Stomach (tissue), 9 donors: ENCODE measurements around the gene TYW3. TPM values are rescaled to one million over a fixed set of nuclear protein-coding genes. Genes with fewer than 3 reads are reported as not detected.
"Not testable (repeated sequence)": the region's sequence is repeated elsewhere in the genome, so short reads cannot be mapped to it uniquely, and the experiment has no call there.

Experiments used
- DNase-seq, 2 donors: peaks; one replicate each; pipeline versions ENCODE4 v3.0.0 to v3.0.0-alpha.2; 2013 to 2019
- H3K27ac ChIP-seq, 5 donors: fragments of 200-600 bp in 4 of 5; sonication (generic) in 4 of 5; one replicate each; pipeline ENCODE4 v1.5.1; 2013 to 2019; ENCODE audit warnings: mild to moderate bottlenecking in 1 of 5, moderate library complexity in 1 of 5
- H3K27me3 ChIP-seq, 3 donors: fragments of 200-600 bp; sonication (generic); one replicate each; pipeline ENCODE4 v1.5.1; 2017 to 2019; ENCODE audit warnings: mixed run types in 1 of 3
- H3K36me3 ChIP-seq, 4 donors: fragments of 200-600 bp; sonication (generic); 1 replicate in 3 of 4; 2 replicates in 1 of 4; pipeline ENCODE4 v1.5.1; 2016 to 2019
- H3K4me1 ChIP-seq, 4 donors: fragments of 200-600 bp; sonication (generic); one replicate each; pipeline ENCODE4 v1.5.1; 2016 to 2019
- H3K4me3 ChIP-seq, 4 donors: fragments of 200-600 bp; sonication (generic) in 3 of 4; one replicate each; pipeline ENCODE4 v1.5.1; 2016 to 2019; ENCODE audit warnings: mild to moderate bottlenecking in 1 of 4
- H3K9me3 ChIP-seq, 4 donors: fragments of 200-600 bp; sonication (generic); one replicate each; pipeline ENCODE4 v1.5.1; 2016 to 2019
- EP300 ChIP-seq: sonication (generic); formaldehyde crosslinking; IDR thresholded peaks from one replicate; pipeline ENCODE4 v1.6.1; 2017; ENCODE audit warnings: antibody characterized with exemption
- POLR2A ChIP-seq, 4 donors: fragments of 450-650 bp; IDR thresholded peaks; one replicate each; pipeline ENCODE4 v1.6.1; 2016; ENCODE audit warnings: antibody characterized with exemption in 4 of 4, control low read depth in 2 of 4, mild to moderate bottlenecking in 1 of 4, moderate library complexity in 1 of 4
- POLR2AphosphoS5 ChIP-seq, 3 donors: sonication (generic); formaldehyde crosslinking; IDR thresholded peaks; one replicate each; pipeline ENCODE4 v1.6.1; 2016; ENCODE audit warnings: antibody characterized with exemption in 3 of 3
- WGBS, 5 donors: extraction: QIAGEN DNeasy Blood & Tissue Kit in 3 of 5; methylation state at CpG; one replicate each; pipeline versions ENCODE4 v1.1.5 to v1.1.7; 2013 to 2018; 5-methylcytosine and 5-hydroxymethylcytosine counted together
- intact Hi-C: fragments of 100-400 bp; cut with DNase I; formaldehyde crosslinking; loops from one replicate; pipeline ENCODE4 v1.15.1; 2023; ENCODE audit warnings: low total_unique reads
- polyA plus RNA-seq, 3 donors: library from polyadenylated mRNA; stranded (reverse); fragments of 200-250 nt; gene quantifications; one replicate each; pipeline ENCODE4 v1.2.3, GENCODE V29; 2013
- total RNA-seq, 5 donors: library from RNA; depleted of rRNA; stranded (reverse); fragments of >200 nt; gene quantifications; one replicate each; pipeline versions ENCODE4 v1.1.0 to v1.2.3, GENCODE V29; 2014 to 2016
- TF ChIP-seq, protein P1 (sequence below), 7 experiments: fragments of 450-650 bp in 4 of 7; fragments of 200-600 bp in 3 of 7; sonication (generic) in 3 of 7; IDR thresholded peaks; one replicate each; pipeline ENCODE4 v1.5.1; 2016 to 2019; ENCODE audit warnings: antibody characterized with exemption in 7 of 7, control low read depth in 2 of 7, mild to moderate bottlenecking in 1 of 7
- donor health status: healthy with polysubstance abuse.
- donor health status: Bipolar disorder and iron deficiency.
- donor health status: healthy.

Gene TYW3
- total and polyA plus RNA-seq, 8 donors = 2.3 to 24.0 (median 16.9) TPM

DNA sequence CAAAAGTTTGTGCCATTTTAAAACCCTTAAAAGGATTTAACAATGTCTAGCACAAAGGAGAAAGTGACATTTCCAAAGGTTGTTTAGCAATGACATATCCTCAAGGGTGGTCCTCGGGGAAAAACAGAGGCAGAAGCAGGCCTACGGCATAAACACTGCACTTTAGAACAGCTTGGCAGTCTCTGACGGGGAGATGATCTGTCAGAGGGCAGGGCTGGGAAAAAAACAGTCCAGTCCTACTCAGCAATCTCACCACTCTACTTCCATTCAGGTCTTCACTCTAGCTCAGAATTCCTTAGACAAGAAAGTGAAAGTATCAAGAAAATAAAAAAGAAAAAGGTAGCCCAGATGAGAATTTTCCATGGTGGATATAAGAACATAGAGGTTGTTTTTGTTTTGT is 4.2 kb upstream of the TYW3 start:
- intact Hi-C loops = no loop called here

DNA sequence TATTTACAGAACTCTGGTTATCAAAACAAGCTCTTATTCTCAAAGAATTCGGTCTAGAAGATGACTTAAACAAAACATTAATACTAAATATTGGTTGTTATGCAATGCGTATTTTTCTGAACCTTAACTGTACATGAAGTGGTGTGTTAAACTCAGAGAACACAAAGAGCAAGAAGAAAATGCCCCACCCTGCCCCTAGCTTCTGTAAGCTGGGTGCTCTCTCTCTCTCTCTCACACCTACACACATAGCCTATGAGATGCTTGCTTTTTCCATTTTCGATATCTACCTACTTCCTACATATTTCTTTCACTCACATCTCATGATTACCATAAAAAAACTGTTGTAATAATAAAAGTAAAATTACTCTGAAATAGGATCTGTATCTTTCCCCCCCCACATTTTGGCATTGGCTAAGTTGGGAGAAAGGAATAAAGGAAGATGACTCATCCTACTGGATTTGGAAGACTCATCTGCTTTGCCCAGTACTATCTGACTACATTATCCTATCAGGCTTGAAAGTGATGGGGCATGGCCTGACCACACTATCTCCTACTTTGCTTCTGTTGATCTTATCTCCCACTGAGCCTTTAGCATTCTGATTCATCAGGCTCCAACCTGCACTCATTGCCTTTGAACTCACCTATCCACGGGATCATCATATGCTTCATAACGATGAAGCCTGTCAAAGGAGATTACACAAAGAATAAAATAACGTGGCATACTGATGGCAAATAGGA is 3.0 kb upstream of the TYW3 start:
- TF ChIP-seq POLR2AphosphoS5 (IDR thresholded peaks at IDR 0.05) = no peak
- peaks cover 20 to 72% (median 38%) of the 10 kb centered on the region in 4 donors for H3K4me1 ChIP-seq
- no peak overlapping the region for H3K27ac ChIP-seq
- no peak for DNase-seq
- no peaks in the 10 kb centered on the region for H3K27me3 ChIP-seq
- no peak overlapping the region for H3K4me3 ChIP-seq
- intact Hi-C loops = no loop called here
- H3K36me3 ChIP-seq = peaks cover 0 to 20% (median 4%) of the 10 kb centered on the region in 4 donors
- H3K9me3 ChIP-seq = peaks cover 0 to 14% (median 5%) of the 10 kb centered on the region in 4 donors
- 79 to 85% (median 82%) methylated on average over 6 of the region's 6 CpGs for WGBS, 5 donors

More for the DNA sequence above, 4.2 kb upstream of the TYW3 start:
- H3K27me3 ChIP-seq = no peaks in the 10 kb centered on the region
- H3K36me3 ChIP-seq = peaks cover 0 to 31% (median 10%) of the 10 kb centered on the region in 4 donors
- 56 to 79% (median 61%) methylated on average over 3 of the region's 3 CpGs for WGBS, 5 donors
- H3K4me3 ChIP-seq = no peak overlapping the region
- no peak for DNase-seq
- H3K4me1 ChIP-seq = peaks cover 8 to 61% (median 29%) of the 10 kb centered on the region in 4 donors
- peaks cover 0 to 14% (median 5%) of the 10 kb centered on the region in 4 donors for H3K9me3 ChIP-seq
- H3K27ac ChIP-seq = no peak overlapping the region
- TF ChIP-seq, protein P1, sequence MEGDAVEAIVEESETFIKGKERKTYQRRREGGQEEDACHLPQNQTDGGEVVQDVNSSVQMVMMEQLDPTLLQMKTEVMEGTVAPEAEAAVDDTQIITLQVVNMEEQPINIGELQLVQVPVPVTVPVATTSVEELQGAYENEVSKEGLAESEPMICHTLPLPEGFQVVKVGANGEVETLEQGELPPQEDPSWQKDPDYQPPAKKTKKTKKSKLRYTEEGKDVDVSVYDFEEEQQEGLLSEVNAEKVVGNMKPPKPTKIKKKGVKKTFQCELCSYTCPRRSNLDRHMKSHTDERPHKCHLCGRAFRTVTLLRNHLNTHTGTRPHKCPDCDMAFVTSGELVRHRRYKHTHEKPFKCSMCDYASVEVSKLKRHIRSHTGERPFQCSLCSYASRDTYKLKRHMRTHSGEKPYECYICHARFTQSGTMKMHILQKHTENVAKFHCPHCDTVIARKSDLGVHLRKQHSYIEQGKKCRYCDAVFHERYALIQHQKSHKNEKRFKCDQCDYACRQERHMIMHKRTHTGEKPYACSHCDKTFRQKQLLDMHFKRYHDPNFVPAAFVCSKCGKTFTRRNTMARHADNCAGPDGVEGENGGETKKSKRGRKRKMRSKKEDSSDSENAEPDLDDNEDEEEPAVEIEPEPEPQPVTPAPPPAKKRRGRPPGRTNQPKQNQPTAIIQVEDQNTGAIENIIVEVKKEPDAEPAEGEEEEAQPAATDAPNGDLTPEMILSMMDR (IDR thresholded peaks at IDR 0.05) = no peak
- TF ChIP-seq POLR2AphosphoS5 (IDR thresholded peaks at IDR 0.05) (no peak), EP300 (no peak), POLR2A (IDR thresholded peaks at IDR 0.05) (no peak)

DNA sequence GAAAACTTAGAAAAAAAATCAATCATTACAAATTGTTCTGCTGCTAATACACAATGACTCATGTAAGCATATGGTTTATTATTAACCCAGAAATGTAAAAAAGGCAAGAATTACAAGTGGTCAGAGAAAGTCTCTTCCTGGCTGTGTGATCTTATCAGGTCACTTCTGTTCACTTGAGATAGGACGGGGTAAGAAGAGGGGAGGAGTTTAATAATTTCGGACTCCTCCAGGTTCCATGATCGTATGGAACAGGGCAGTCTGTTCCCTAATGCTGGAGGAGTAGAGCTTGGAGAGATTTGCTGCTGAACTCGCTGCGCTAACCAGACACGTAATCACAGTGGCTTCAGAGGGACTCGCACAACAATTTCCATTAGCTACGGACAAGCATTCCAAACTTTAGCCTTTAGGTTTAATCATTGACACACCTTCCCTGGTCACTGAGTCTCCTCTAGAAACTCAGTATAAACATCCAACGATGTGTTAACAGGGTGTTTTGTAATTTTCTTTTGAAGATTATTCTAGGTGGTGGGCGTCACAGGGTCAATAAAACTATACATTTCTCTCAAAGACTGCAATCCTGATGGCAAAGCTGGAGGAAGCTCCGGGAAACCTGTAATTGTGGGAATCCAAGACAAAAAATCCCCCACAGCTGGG is 1.4 kb upstream of the TYW3 start:
- H3K27me3 ChIP-seq = no peaks in the 10 kb centered on the region
- 28 to 48% (median 39%) methylated on average over 11 of the region's 11 CpGs for WGBS, 5 donors
- peak overlapping the region; percentile 68 to 87 (median 70) for H3K4me3 ChIP-seq
- H3K27ac ChIP-seq = peak overlapping the region; percentile 7 to 92 (median 86)
- H3K4me1 ChIP-seq = peaks cover 23 to 58% (median 39%) of the 10 kb centered on the region in 4 donors
- TF ChIP-seq EP300 (no peak), POLR2AphosphoS5 (IDR thresholded peaks at IDR 0.05) (peak in 1 of 3 donors; percentile 31)
- peaks cover 0 to 6% (median under 1%) of the 10 kb centered on the region in 4 donors for H3K36me3 ChIP-seq
- intact Hi-C loops = no loop called here
- H3K9me3 ChIP-seq = peaks cover 0 to 5% (median under 1%) of the 10 kb centered on the region in 4 donors
- DNase-seq = peak; percentile 28 to 73

DNA sequence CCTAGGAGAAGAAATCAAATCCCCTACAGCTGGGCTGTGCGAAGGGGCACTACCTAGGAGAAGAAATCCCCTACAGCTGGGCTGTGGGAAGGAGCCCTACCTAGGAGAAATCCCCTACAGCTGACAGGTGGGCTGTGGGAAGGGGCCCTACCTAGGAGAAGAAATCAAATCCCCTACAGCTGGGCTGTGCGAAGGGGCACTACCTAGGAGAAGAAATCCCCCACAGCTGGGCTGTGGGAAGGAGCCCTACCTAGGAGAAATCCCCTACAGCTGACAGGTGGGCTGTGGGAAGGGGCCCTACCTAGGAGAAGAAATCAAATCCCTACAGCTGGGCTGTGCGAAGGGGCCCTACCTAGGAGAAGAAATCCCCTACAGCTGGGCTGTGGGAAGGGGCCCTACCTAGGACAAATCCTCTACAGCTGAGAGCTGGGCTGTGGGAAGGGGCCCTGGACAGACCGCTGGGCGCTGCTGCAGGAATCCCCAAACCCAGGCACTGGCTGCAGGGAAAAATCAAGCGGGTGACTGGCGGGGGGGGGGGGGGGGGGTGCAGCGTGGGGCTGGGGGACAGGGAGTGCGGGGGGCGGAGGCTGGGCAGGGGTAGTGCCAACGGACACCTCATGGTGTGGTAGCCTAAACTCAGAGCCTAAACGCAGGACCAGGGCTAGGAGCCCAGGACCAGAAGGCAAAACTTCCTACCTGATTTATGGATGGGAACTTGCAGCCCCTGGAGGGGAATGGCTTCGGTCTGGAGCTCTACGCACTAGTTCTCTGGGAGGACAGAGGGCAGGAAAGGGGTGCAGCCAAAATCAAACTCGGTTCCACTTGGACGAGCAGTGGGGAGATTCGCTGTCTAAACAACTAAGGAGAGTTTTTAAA is 643 bp upstream of the TYW3 start:
- H3K27me3 ChIP-seq, intact Hi-C loops, H3K9me3 ChIP-seq, H3K36me3 ChIP-seq: not testable (repeated sequence)
- DNase-seq = peak in 1 of 2 donors; percentile 53
- 6 to 11% (median 9%) methylated on average over 13 to 17 of the region's 17 CpGs for WGBS, 5 donors
- H3K4me1 ChIP-seq = peaks cover 23 to 56% (median 39%) of the 10 kb centered on the region in 4 donors
- peak overlapping the region; percentile 68 to 87 (median 70) for H3K4me3 ChIP-seq
- H3K27ac ChIP-seq = peak overlapping the region; percentile 11 to 92 (median 86)

DNA sequence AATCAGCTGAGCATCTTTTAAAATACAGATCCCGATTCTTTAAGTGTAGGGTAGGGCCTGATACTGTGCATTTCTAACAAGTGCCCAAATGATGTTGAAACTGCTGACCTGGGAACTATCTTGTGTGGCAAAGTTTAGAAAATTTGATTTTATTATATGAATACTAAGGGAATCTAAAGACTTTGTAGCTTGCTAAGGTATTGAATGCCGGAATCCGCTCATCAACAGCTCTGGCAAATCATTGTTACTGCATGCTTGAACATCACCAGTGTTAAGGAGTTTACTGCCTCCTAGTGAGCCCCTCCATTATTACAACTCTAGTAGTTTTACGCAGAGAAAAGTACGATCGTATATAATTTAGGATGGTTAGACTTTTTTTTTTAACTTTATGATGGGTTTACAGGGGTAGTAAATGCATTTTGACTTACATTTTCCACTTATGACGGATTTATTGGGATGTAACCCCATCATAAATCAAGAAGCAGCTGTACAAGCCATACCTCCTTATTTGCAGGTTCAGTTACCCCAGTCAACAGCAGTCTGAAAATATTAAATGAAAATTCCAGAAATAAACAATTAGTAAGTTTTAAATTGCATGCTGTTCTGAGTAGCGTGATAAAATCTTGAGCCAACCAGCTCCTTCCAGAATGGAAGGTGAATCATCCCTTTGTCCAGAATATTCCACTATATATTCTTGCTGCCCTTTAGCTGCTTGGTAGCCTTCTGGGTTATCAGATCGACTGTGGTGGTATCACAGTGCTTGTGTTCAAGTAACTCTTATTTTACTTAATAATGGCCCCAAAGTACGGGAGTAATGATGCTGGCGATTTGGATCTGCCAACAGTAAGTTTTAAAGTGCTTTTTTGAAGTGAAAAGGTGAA is 892 bp downstream of the TYW3 start:
- TF ChIP-seq, protein P1 (IDR thresholded peaks at IDR 0.05) = peak in 5 of 7 experiments; percentile 38 to 69 (median 49)
- no peak for TF ChIP-seq POLR2A (IDR thresholded peaks at IDR 0.05)
- no peaks in the 10 kb centered on the region for H3K27me3 ChIP-seq
- H3K9me3 ChIP-seq = no peaks in the 10 kb centered on the region
- peaks cover 0 to 23% (median 21%) of the 10 kb centered on the region in 4 donors for H3K36me3 ChIP-seq
- intact Hi-C loops = no loop called here
- peak overlapping the region; percentile 68 to 87 (median 70) for H3K4me3 ChIP-seq
- peak overlapping the region in 4 of 5 donors; percentile 84 to 92 (median 88) for H3K27ac ChIP-seq
- peaks cover 23 to 50% (median 39%) of the 10 kb centered on the region in 4 donors for H3K4me1 ChIP-seq
- WGBS, 5 donors = 21 to 25% (median 23%) methylated on average over 11 of the region's 11 CpGs
- peak in 1 of 2 donors; percentile 90 for DNase-seq
